Osteoblast (primary cell): ENCODE results near the gene HAS3. TPM values are rescaled to one million over a fixed set of nuclear protein-coding genes. Genes with fewer than 3 reads are reported as not detected.

Experiments
- DNase-seq: peaks from one replicate; pipeline ENCODE4 v3.0.0; 2011; ENCODE audit warnings: low spot score, mixed read lengths; ENCODE audit not compliant: insufficient read length; ENCODE audit errors: missing footprints
- H2AFZ ChIP-seq: 2 replicates; pipeline ENCODE4 v1.6.0; 2011; ENCODE audit warnings: mild to moderate bottlenecking, low read length
- H3K27ac ChIP-seq: 2 replicates; pipeline ENCODE4 v1.5.1; 2011; ENCODE audit warnings: mild to moderate bottlenecking, low read depth, low read length, moderate library complexity
- H3K27me3 ChIP-seq: 2 replicates; pipeline ENCODE4 v1.6.0; 2012; ENCODE audit warnings: mild to moderate bottlenecking, control low read depth, inconsistent platforms, low read length, moderate library complexity; ENCODE audit not compliant: insufficient read depth
- H3K36me3 ChIP-seq: 2 replicates; pipeline ENCODE4 v1.5.1; 2011; ENCODE audit warnings: mild to moderate bottlenecking, low read length, control low read depth, moderate library complexity; ENCODE audit not compliant: insufficient read depth
- H3K4me1 ChIP-seq: 2 replicates; pipeline ENCODE4 v1.5.1; 2011; ENCODE audit warnings: mild to moderate bottlenecking, low read length, control low read depth, moderate library complexity; ENCODE audit not compliant: insufficient read depth
- H3K4me2 ChIP-seq: 2 replicates; pipeline ENCODE4 v1.6.0; 2011; ENCODE audit warnings: mild to moderate bottlenecking, low read length; ENCODE audit not compliant: insufficient read depth
- H3K4me3 ChIP-seq: fragments of 200-600 bp; sonication (generic); 3 replicates; pipeline ENCODE4 v1.5.1; 2012; ENCODE audit warnings: mild to moderate bottlenecking, low read length, inconsistent platforms; ENCODE audit not compliant: insufficient read depth
- H3K79me2 ChIP-seq: 2 replicates; pipeline ENCODE4 v1.6.0; 2012; ENCODE audit warnings: mild to moderate bottlenecking, low read length, control low read depth, inconsistent platforms; ENCODE audit not compliant: insufficient read depth
- H3K9me3 ChIP-seq: 2 replicates; pipeline ENCODE4 v1.5.1; 2011; ENCODE audit warnings: low read depth, low read length, control low read depth
- H4K20me1 ChIP-seq: 2 replicates; pipeline ENCODE4 v1.6.0; 2012; ENCODE audit warnings: mild to moderate bottlenecking, low read length, control low read depth; ENCODE audit not compliant: insufficient read depth
- total RNA-seq: library from RNA; depleted of rRNA; stranded (reverse); fragments of >200 nt; gene quantifications from 2 replicates; pipeline ENCODE4 v1.2.3, GENCODE V29; 2012
- TF ChIP-seq, protein P1 (sequence below): IDR thresholded peaks from 2 replicates; pipeline ENCODE4 v1.5.1; 2011; ENCODE audit warnings: mild to moderate bottlenecking, low read depth, low read length, moderate library complexity; ENCODE audit errors: extremely low read depth

HAS3 gene
- total RNA-seq, 1 donor = 1.4 TPM

DNA sequence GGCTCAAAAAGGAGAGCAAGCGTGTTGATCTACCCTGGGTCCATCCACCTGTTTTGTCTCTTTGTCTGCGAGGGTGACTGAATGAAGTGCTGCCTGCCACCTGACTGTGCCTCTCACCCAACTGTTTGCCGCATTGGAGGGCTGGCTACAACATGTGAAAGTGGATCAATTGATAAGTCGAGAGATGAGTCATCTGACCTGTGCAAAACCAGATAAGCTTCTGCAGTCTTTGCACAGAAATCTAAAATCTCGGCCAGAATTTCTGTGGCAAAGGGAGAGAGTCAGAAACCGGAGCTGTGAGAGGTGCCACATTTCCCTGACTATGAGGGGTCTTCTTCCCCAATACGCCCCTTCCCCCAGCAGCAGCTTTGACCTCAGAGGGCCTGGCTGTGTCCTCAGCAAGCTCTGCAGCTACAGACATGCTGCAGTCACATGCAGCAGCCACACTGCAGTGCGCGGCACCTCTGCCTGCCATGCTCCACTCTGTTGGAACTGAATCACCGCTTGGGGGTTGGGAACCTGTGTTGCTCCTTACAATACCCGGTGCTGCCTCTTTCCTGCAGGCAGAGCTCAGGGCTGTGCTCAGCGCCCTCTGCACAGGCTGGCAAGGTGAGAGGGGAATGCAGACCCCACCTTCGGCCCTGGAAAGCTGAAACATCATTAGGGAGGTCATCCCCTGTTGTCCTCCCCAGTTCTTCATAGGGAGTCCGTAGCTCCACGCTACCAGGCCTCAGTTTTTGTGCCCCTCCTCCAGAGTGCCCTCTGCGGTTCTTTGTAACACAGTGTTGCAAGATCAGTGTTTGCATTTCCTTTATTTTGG is 16.2 kb upstream of the HAS3 start:
- Histone ChIP-seq H3K4me3 (no peak overlapping the region), H3K36me3 (peaks cover 6% of the 10 kb centered on the region), H3K79me2 (no peaks in the 10 kb centered on the region), H3K4me1 (peaks cover 5% of the 10 kb centered on the region), H4K20me1 (no peaks in the 10 kb centered on the region), H2AFZ (no peak overlapping the region), H3K27me3 (no peaks in the 10 kb centered on the region), H3K27ac (no peak overlapping the region), H3K9me3 (no peaks in the 10 kb centered on the region), H3K4me2 (no peak overlapping the region)
- TF ChIP-seq, protein P1, sequence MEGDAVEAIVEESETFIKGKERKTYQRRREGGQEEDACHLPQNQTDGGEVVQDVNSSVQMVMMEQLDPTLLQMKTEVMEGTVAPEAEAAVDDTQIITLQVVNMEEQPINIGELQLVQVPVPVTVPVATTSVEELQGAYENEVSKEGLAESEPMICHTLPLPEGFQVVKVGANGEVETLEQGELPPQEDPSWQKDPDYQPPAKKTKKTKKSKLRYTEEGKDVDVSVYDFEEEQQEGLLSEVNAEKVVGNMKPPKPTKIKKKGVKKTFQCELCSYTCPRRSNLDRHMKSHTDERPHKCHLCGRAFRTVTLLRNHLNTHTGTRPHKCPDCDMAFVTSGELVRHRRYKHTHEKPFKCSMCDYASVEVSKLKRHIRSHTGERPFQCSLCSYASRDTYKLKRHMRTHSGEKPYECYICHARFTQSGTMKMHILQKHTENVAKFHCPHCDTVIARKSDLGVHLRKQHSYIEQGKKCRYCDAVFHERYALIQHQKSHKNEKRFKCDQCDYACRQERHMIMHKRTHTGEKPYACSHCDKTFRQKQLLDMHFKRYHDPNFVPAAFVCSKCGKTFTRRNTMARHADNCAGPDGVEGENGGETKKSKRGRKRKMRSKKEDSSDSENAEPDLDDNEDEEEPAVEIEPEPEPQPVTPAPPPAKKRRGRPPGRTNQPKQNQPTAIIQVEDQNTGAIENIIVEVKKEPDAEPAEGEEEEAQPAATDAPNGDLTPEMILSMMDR = no peak
- no peak for DNase-seq

GRCh38 chr16:69093974-69094373 is 11.5 kb upstream of the HAS3 start:
- Histone ChIP-seq H4K20me1 (no peaks in the 10 kb centered on the region), H3K27ac (no peak overlapping the region), H2AFZ (no peak overlapping the region), H3K27me3 (no peaks in the 10 kb centered on the region), H3K4me2 (no peak overlapping the region), H3K4me3 (no peak overlapping the region), H3K79me2 (no peaks in the 10 kb centered on the region), H3K9me3 (no peaks in the 10 kb centered on the region), H3K4me1 (no peaks in the 10 kb centered on the region), H3K36me3 (no peaks in the 10 kb centered on the region)
- no peak for DNase-seq
- TF ChIP-seq, protein P1 = no peak

DNA sequence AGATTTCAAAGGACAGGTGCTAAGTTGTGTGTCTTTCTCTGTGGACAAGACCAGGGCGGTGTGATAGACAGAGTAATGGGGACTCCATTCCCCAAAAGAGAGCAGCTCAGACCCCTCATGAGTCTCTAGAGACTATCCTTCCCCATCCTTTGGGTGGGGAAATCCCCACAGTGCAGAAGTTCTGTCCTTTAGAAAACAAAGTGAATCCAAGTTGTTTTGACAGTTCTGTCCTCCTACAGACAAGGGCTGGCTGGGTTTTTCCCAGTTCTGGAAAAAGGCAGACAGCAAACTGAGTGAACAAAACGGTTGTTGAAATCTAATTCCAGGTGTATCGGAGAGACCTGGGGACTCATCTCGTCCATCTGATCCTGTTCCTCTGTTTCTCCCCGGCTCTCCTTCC is 11.0 kb upstream of the HAS3 start:
- Histone ChIP-seq H3K36me3 (no peaks in the 10 kb centered on the region), H3K4me2 (no peak overlapping the region), H3K9me3 (no peaks in the 10 kb centered on the region), H2AFZ (no peak overlapping the region), H3K4me1 (no peaks in the 10 kb centered on the region), H3K4me3 (no peak overlapping the region), H3K27ac (no peak overlapping the region), H3K27me3 (peaks cover under 1% of the 10 kb centered on the region), H3K79me2 (no peaks in the 10 kb centered on the region), H4K20me1 (no peaks in the 10 kb centered on the region)
- TF ChIP-seq, protein P1 = no peak
- DNase-seq = no peak

DNA sequence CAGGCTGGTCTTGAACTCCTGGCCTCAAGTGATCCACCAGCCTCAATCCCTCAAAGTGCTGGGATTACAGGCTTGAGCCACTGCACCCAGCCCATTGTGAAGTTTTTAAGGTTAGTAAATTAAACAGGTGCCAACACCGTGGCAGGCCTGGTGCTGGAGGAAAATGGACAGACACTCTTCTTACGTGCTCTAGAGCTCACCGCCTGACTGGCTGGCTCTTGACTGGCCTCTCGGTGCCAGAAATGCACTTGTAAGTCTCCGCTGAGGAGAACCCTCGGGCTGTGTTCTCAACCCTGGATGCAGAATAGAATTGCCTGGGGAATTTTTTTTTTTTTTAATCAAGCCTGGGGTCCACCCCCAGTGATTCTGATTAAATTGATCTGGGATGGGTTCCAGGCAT is 10.3 kb upstream of the HAS3 start:
- H2AFZ ChIP-seq = no peak overlapping the region
- TF ChIP-seq, protein P1 = no peak

More for the DNA sequence above, 10.3 kb upstream of the HAS3 start:
- no peaks in the 10 kb centered on the region for H3K9me3 ChIP-seq
- no peaks in the 10 kb centered on the region for H3K79me2 ChIP-seq
- H3K4me3 ChIP-seq = no peak overlapping the region
- no peak for DNase-seq
- no peaks in the 10 kb centered on the region for H4K20me1 ChIP-seq
- no peak overlapping the region for H3K4me2 ChIP-seq
- H3K4me1 ChIP-seq = peaks cover 6% of the 10 kb centered on the region
- H3K27ac ChIP-seq = no peak overlapping the region
- H3K27me3 ChIP-seq = peaks cover 5% of the 10 kb centered on the region
- no peaks in the 10 kb centered on the region for H3K36me3 ChIP-seq
